ENCODE measurements around the gene ITPR2.

ITPR2 gene

DNA sequence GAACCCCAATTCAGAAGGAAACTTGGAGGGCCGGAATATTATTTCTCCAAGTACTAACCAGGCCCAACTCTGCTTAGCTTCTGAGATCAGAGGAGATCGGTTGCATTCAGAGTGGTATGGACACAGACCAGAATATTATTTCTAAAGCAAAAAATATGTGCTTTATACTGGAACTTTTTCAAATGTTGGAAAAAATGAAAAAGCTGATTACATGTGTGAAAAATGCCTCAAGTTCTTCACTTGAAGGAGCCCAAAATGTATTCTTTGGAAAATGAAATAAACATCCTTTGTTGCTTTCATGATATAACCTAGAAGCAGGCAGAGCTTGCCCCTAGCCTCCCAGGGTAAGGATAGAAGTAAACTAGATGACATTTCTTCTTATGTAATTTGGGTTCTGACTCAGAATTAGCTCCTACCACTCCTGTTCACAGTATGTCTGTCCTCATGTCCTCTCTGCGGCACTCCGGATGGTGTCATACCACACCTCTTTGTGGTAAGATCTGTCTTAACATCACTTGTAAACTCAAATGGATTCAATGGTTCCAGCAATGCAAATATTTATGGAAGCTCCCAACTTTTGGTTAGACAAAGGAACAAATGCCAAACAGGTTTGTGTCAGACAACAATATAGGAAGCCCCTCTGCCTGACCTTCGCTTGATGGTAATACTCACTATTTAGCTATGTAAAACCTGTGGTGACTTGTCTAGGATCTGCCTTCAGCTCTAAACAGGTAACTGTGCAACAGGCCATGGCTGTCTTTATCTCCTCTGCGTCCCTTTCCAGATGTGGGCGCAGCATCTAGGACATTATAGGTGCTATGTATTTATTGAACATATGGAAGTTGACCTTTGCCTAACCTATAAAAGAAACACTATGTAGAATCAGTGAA lies 459.1 kb downstream of the ITPR2 start:
- DNase-seq: no peak

DNA sequence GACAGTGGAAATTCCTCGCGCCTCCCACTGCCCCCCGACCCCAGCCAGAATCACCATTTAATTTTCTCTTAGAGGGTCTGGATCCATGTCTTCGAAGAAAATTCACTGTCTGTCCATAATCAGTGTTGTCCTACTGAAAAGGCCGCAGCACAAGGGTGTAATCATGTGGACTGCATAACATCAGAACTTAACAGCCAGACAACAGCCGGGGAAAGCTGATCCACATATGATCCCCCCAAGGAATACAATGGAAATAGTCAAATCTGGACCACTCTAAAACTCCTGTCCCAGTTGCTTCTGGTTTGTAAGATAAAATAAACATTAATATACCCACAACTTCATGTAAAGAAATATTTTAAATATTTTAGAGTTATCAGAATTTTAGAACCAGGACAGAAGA lies 460.1 kb downstream of the ITPR2 start:
- DNase-seq: no peak

DNA sequence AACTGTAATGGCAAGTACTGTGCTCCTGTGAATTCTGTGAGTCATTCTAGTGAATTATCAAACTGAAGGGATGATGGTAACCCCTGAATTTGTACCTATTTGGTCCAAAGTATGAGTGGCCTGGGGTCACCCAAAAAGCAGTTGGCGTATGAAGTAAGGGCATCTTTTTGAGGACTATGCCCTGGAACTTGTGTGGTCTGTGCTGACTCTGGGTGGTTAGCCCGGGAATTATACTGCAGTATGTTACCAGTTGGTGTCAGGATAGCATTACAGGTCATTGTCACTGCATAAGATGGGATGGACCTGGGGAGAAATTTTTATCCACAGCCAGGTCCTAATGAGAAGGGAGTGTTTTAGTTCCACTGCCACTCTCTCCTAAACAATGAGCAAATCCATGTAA lies 462.9 kb downstream of the ITPR2 start:
- no peak for DNase-seq

DNA sequence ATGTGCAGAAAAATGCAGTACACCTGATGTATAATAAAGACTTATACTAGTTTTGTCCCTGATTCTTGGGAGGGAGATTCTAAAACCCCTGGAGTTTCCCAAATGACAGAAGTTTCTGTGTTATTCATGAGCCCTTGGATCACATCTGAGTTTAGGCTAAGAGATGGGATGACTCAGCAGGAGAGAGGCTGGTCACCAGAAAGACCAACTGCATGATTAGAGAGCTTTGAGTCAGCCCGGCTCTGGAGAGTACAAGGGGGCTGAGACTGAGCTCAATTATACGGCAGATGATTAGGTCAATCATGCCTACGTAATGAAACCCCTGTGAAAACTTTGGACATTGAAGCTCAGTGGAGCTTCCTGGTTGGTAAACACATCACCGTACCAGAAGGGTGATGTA lies 463.4 kb downstream of the ITPR2 start:
- DNase-seq: no peak

DNA sequence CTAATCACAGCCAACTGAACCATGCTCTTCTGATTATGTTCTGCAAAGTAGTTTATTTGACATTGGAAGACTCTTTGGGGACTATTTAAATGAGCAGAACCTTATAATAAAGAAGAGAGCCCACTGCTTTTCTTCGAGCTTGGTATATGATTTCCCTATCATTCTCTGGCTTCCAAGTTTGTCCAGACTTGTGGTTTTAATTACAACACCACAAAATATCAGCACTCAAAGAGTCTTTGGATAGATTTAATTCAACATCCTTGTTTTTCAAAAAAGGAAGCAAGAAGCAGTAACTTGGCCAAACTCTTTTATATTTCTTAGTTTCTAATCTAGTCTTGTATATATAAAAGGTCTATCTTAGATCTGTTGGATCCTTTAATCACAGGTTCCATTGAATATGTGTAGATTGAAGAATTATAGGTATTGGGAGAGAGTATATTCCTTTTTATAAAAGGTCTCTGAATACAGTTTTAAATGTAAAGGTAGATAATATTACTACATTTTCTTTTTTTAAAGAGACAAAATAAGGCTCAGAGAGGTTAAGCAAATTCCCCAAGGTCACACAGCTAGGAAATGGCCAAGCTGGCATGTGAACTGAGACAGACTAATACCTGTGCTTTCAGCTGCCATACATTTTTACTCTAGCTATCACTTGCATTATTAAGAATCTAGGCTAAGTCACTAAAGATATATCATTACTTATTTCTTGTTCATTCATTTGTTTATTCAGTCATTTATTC lies 464.8 kb downstream of the ITPR2 start:
- no peak for DNase-seq

DNA sequence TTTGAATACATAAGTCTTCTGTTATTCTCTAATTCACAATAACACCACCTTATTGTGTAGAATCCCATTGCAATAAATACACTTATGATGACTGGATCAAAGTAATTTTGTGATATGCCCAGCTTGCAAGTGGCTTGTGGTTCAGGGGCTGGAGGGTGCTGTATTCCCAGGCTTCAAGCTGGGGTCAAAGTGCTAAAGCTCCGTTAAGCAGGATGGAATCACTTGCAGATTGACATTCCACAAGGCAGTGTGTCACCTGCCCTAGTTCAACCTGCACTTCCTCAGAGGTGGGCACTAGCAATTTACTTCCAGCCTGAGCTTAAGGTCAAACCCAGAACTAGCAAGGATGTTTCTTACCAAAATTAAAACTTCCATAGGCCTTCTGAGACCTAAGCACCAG lies 471.0 kb downstream of the ITPR2 start:
- no peak for DNase-seq

DNA sequence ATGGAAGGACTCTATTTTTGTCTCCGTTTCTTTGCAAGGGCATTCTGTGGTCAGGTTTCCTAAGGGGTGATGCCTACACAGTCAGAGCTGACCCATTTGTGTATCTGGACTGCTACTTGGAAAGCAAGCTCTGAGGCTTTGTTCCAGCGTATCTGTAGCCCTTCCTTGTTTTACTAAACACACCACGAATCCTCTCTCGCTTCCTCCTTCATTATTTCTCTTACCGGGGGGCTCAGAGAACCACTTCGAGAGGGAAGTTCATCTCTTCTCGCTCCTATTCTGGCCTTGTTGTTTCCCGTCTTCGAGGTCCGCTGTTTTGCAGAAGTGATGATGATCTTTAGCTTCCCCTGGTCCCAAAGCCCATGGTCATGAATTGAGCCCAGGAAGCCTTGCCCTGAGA lies 472.9 kb downstream of the ITPR2 start:
- DNase-seq: no peak

DNA sequence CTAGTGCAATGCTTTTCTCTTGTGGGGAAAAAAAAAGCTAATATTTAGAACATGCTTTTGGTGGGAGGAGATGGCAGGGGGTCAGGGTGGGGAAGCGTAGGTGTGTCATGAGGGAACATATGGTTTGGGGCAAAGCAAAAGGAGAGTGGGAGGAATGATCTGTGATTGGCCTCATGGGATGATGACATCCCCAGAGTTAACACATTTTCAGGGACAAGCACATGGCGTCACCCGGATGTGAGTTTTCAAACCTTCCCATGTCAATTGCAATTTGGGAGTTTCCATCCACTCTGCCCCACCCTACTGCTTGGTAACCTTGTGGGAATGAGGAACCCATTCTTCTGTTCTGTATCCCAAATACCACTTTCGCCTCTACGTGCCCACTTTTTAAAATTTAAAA lies 473.4 kb downstream of the ITPR2 start:
- no peak for DNase-seq

DNA sequence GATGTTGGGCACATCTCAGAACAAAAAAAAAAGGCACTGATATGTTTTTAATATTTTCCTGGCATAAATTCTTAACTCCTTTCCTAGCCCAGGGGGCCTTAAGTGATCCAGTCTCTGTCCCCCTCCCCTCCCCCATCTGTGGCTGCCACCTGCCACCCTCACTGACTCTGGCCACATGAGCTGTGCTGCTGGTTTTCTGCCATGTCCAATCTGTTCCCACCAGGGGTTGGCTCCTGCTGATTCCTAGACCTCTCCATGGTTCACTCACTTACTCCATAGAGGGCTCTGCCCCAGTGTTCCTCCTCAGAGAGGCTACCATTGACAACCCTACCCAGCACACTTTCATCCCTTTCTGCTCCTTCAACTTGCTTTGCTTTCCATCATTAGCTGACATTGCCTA lies 474.3 kb downstream of the ITPR2 start:
- no peak for DNase-seq

DNA sequence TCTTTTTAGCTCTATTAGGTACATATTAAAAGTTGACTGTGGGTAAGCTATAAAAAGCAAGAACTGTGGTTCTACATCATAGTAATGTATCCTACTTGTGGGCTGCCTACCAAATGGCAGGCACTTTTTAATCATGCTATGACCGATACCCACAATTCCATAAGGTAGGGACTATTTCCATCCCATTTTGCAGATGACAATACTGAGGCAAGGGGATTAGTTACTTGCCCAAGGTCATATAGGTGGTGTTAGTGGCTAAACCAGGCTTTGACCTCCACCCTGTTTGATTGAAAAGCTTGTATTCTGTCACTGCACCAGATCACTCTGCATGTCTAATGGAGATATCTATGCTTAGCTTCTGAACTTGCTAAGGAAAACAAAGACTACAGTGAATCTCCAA lies 485.7 kb downstream of the ITPR2 start:
- no peak for DNase-seq

DNA sequence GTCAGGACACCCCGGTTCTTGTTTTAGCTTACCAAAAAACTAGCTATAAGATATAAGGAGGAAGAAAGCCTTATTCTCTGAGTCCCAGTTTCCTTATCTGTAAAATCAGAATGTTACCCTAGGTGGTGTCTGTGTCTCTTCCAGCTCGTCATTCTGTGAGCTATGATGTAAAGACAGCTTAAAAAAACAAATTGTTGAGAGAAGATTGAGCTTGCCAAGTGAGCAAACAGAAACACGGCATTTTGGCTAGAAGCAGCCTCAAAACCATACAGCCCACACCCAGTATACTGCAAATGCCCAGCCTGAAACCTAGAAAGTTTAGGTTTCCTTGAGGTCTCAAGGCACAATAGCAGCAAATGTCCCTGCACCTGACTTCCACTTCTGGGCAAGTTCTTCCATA lies 486.3 kb downstream of the ITPR2 start:
- DNase-seq: no peak

DNA sequence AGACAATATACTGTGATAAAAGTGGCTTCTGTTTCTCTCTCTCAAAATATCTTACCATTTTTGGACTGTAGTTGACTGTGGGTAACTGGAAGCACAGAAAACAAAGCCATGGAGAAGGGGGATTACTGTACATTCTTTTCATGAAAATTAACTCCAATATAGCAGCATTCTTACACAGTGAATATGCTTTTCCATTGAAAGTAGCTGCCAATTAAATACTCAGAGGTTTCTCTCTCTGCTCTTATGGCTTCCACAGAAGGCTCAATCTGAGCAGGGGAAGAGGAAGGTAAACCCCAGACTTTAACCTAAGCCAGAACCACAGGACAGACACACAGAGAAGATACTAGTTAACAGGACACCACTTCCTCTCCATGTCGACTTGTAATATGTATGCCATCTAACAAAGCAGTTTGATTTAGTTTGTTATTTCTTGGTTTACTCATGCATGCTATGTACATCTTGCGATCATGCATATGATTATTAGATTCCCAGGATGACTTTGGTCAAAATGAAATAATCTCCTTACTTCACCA lies 487.5 kb downstream of the ITPR2 start:
- DNase-seq: no peak

DNA sequence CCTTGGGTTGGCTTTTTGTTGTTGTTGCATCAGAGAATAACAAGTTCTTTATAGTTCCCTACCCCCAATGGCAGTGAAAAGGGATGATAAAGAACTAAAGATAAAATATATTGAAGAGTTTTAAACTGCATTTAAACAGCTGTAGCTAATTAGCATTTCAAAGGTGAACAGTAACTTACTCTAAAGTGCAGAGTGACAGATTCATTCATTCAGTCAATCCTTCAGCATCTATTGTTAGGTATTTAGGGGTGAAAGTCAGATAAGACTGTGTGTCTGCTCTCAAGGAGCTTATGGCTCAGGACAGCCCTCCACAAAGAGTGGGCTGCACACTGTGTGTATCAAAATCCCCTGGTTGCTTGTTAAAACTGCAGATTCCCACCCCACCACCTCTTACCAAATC lies 491.5 kb downstream of the ITPR2 start:
- DNase-seq: no peak

DNA sequence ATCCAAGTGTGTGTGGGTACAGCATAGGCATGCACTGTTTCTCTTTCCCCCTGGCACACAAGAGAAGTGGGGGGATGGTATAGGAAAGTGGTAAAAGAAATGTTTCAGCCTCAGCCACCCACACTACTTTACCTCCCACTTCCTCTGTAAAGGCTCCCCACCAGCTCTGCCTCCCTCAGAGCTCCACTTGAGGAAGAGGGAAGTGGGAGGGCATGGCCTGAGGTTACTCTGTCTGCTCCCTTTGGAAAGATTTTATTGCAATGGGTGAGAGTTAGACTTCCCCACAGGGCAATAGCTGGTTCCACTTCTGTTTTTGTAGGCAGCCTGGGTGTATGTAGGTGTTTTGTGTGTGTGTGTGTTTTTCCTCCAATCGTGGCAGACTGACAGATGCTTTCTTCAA lies 492.3 kb downstream of the ITPR2 start:
- no peak for DNase-seq

DNA sequence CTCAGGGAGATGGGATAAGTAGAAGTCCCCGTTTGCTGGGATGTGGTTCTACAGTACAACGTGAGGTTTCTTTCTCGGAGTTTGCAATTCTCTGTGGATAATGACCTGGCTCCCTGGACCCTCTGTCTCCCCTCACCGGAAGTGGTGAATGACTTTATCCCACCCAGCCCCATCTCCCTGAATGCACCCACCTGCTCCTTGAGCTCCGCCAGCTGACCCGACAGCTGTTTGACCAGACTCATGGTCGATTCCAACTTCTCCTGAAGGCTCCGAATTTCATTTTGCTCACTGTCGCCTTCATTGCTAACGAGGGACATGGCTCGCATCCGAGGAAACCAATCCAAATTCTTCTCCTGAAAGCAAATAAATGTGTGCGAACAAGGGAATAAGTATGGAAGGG lies 493.0 kb downstream of the ITPR2 start:
- DNase-seq: no peak

DNA sequence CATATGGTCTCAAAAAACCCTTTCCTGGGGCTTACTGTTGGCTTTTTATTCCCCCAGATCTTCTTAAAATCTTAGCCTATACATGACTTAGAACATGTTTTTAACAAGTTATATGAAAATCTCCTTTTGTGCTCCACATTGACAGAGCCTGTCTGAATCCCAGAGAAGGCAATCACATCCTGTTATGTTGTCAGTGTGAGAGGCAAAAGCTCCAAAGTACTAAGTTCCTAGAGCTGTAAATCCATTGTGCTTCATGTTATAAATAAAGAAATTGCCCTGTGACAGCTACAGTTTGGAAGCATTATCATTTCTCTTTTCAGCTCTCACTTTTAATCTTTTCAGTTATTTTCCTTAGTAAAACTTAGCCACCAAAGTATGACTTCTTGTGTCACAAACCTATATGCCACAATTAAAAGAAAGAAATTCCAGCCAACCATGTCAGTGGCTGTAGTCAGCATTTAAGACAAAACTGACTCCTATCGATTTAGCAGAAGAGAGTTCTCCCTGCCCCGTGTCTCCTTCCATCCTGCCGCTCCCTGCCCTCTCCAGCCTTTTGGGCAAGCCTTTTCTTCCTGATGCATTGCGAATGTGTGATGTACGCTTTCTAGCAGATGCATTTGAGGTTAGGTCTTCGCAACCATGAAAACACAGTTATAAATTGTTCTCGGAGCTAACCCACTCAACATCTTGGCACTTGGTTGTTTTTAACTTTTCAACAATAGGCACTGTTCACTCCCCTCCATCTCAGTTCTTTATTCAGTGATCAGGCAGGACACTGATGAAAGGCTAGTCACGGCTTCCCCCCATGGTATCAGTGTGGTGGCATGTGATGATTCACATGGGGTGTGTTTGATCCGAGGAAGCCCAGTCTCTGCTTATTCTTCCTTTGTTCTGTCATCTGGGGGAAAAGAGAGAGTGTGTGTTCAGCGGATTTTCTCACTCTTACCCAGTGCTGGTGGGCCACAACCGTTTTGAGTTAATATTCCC lies 494.1 kb downstream of the ITPR2 start:
- DNase-seq: no peak

DNA sequence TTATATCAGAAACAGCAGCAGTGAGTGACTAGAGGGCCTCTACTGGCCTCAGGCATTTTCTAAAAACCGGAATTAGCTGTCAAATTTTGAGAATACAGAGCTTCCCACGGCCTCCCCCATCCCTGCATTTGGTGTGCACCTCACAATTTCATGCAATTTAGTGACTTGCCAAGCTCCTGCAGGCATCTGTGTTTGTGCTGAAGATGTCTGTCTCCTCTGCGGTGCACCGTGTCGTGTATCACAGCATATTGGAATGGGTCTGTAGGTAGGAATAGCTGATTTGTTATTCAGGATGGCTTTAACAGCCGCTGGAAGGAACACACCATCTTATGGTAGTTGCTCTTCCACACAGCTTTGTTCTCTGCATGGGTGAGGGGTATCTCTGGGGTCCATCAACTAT lies 497.3 kb downstream of the ITPR2 start:
- no peak for DNase-seq

DNA sequence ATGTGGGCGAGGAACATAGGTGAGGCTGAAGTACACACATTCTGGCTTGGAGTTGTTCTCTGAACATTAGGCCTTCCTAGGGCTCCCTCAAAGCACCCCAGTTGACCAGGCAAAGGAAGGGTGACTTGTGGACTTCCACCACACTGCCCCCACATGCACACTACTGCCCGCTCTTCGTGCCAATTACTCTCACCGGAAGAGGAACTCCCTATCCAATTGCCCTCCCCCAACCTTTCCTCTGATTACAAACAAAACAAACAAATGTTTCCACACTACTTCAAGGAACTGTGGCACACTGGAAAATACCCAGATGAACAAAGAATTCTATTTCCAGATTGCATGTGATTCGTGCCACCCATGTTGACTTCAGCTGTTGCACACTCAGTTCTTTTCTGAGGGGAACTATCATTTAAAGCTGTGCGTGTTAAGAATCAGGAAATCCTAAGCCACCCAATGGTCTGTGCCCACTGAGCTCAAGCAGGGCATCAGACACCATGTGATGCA lies 498.3 kb downstream of the ITPR2 start:
- no peak for DNase-seq

DNA sequence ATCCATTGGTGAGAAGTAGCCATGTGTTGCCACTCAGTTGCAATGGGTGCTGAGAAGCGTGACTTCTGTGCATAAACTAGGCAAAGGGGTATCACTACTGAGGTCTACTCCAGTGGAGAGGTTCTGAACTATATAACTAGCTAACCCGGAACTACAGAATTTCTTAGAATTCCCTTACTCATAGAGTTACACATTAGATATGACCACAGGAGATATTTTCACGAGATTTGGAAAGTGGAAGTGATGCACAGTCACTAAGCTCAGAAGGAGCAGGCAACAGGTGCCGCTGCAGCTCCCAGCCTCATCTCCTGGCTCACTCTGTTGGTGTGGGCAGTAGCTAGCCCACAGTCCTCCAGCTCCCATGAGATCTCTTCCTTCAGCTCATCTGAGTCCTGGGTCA lies 501.0 kb downstream of the ITPR2 start:
- no peak for DNase-seq

DNA sequence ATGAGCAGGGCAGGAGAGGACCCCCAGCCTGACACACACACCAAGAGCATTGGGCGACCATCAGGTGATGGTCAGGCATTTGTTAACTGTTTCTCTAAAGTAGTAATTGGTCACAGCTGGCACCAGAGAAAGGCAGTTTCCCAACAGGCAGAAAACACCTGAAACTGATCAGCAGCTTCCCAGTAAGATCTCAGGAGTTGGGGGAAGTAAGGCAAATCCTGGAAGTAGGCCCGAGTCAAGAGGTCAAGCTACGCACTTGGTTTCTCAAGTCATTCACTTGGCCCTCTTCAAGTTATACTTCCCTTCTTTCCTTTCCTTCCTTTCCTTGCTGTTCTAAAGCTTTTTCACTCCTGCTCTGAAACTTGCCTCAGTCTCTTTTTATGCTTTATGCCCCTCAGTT lies 501.9 kb downstream of the ITPR2 start:
- no peak for DNase-seq

DNA sequence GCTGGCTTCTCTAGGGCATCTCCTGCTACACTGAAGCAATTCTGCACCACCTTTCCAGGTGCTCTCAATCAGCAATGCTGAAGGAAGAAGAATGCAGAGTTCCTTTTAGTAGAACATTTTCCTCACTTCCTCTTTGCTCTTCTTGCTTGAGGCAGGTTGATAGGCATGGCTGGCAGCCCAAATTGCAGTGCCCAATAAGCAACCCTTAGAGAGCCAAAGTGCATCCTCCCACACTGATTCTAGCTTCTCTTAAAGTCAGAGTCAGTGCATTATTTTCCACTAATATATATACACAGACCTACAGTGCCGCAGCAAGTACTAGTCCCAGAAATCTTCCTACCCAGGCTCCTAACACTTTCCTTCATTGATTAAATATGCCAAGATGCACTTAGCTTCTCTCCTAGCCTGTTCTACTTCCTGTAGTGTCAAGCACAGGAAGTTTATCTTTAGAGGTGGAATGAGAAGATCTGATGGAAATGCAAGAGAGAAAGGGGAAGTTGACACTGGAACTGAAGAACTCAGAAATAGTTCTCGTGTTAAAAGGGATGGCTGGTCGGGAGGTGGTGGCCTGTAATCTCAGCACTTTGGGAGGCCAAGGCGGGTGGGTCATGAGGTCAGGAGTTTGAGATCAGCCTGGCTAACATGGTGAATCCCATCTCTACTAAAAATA lies 504.9 kb downstream of the ITPR2 start:
- no peak for DNase-seq

DNA sequence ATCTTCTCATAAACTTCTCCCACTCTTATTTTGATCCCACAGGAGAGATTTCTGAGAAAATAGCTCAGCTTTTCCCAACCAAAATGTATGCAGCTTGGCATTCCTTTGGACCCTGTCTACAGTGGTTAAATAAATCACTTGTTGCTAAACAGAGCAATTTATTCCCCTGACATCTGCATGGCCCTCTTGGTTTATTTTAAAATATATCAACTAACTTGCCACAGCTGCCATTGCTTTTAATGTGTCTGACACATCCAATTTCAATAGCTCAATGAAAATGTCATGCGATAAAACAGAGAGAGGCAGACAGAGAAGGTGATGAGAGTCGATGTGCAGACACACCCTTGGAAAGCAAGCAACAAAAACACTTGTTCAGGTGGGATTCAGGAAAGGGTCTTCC lies 509.3 kb downstream of the ITPR2 start:
- no peak for DNase-seq
